Measurements from ENCODE around the gene RCN1.
"Not testable (repeated sequence)": the region's sequence is repeated elsewhere in the genome, so short reads cannot be mapped to it uniquely, and the experiment has no call there.

The RCN1 gene

DNA sequence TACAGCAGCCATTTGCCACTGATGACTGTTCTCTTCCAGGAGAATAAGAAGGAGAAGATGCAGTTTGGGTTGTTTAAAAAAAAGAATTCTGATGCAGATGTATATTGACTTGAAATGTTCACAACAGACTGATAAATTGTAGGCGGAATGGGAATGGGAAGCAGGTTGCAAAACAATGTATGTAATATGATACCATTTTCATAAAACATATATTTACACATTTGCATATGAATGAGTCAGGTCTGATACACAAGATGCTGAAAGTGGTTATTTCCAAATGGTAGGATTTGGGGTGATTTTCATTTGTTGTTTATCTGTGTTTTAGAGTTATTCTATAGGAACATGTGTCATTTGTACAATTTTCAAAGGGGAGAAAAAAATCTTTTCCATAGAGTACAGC is 9.0 kb upstream of the RCN1 start:
- H3K4me3 ChIP-seq (ENCODE audit: low read length): no peak overlapping the region
- no peak overlapping the region for H3K27ac ChIP-seq (ENCODE audit: low read length)
- no peak overlapping the region for H3K9ac ChIP-seq (ENCODE audit: low read length)
- H3K4me1 ChIP-seq (ENCODE audit: control insufficient read depth, low read depth, low read length): peaks cover 16% of the 10 kb centered on the region
- H3K27me3 ChIP-seq (ENCODE audit: control insufficient read depth, insufficient read depth, low read length): no peaks in the 10 kb centered on the region
- H3K36me3 ChIP-seq (ENCODE audit: control insufficient read depth, low read depth, low read length): no peaks in the 10 kb centered on the region
- no peaks in the 10 kb centered on the region for H3K9me3 ChIP-seq (ENCODE audit: control insufficient read depth, low read depth, low read length)

DNA sequence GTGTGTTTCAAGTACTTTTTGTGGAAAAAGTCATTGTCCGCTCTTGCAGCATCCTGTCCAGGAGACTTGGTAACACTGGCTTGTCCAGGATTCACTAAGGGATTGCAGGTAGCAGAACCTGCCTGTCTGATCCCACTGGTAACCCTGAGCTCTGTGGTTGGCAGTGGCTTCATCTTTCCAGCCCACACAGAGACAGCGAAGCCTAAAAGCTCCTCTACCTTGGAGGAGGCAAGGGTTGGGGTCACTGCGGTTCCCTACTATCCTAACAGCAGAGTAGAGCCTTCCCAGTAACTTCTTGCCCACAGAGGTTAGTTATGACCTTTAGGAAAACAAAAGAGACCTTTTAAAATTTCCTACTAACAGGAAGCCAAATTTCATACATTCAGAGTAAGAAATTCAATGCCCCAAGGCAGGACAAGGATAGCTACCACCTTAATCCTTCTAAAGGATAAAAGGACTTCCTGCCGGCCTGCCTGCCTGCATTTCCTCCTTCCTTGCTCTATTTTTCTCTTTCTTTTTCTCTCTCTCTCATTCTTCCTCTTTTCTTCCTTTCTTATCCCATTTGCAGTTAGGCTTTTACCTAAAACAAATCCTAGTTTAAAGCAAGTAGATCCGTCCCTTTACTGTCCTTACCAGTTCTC is 8.4 kb upstream of the RCN1 start:
- no peak overlapping the region for H3K9ac ChIP-seq (ENCODE audit: low read length)
- no peaks in the 10 kb centered on the region for H3K27me3 ChIP-seq (ENCODE audit: control insufficient read depth, insufficient read depth, low read length)
- H3K36me3 ChIP-seq (ENCODE audit: control insufficient read depth, low read depth, low read length): no peaks in the 10 kb centered on the region
- H3K27ac ChIP-seq (ENCODE audit: low read length): no peak overlapping the region
- H3K4me1 ChIP-seq (ENCODE audit: control insufficient read depth, low read depth, low read length): peaks cover 16% of the 10 kb centered on the region
- no peaks in the 10 kb centered on the region for H3K9me3 ChIP-seq (ENCODE audit: control insufficient read depth, low read depth, low read length)
- H3K4me3 ChIP-seq (ENCODE audit: low read length): no peak overlapping the region

DNA sequence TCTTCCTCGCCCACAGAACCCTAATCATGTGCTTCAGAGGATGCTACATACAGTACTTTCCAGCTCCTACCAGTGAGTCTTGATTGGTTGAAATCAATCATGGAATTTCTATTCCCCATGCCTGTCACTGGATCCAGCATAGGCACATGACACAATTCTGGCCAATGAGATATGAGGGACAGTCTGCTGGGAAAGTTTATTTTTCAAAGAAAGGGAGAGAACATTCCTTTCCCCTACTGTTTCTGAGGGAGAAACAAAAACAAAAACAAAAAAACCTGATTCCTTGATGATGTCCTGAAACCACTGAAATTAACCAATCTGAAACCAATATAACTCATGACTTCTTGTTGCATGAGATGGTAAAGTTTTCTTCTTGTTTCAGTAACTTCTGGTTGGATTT is 3.3 kb upstream of the RCN1 start:
- peaks cover 19% of the 10 kb centered on the region for H3K4me1 ChIP-seq (ENCODE audit: control insufficient read depth, low read depth, low read length)
- H3K27me3 ChIP-seq (ENCODE audit: control insufficient read depth, insufficient read depth, low read length): peaks cover 8% of the 10 kb centered on the region
- no peaks in the 10 kb centered on the region for H3K36me3 ChIP-seq (ENCODE audit: control insufficient read depth, low read depth, low read length)
- no peak overlapping the region for H3K9ac ChIP-seq (ENCODE audit: low read length)
- H3K4me3 ChIP-seq (ENCODE audit: low read length): no peak overlapping the region
- no peak overlapping the region for H3K27ac ChIP-seq (ENCODE audit: low read length)
- no peaks in the 10 kb centered on the region for H3K9me3 ChIP-seq (ENCODE audit: control insufficient read depth, low read depth, low read length)

DNA sequence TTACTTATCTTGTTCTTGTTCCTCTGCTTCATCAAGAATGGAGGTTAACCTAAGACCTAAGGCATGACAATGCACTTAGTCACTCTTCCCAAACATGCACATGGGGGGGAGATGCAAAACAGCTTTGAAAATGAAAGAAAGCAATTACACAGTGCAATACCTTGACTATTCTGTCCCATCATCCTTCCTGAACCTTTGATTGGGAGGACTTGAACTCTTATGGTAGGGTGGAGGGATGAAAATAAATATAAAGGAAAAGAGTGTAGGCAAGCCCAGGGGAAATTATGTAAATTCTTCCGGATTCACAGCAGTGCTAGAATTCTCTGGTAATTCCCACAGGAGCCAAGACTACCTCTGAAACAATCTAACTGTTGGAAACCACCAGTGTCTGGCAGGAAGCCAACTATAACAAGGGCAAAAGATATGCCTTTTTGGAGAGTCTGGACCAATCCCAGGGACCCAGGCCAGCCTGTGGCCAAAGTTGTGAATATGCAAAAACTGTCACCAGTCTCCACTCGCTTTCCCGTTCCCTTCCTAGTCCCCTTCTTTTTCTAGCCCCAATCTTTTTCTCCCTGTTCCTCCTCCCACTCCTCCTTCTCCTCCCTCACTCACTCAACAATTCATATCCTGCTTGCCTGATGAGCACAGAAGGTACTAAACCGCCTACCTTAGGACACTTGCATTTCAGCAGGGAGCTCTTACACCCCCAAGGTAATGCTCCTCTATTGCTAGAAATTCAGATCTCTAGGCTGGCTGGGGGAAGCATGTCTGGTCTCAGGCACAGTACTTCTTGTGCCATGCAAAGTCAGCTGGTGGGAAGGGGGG is 2.5 kb upstream of the RCN1 start:
- H3K4me3 ChIP-seq (ENCODE audit: low read length): no peak overlapping the region
- peaks cover 18% of the 10 kb centered on the region for H3K4me1 ChIP-seq (ENCODE audit: control insufficient read depth, low read depth, low read length)
- no peaks in the 10 kb centered on the region for H3K36me3 ChIP-seq (ENCODE audit: control insufficient read depth, low read depth, low read length)
- no peaks in the 10 kb centered on the region for H3K9me3 ChIP-seq (ENCODE audit: control insufficient read depth, low read depth, low read length)
- H3K27ac ChIP-seq (ENCODE audit: low read length): no peak overlapping the region
- no peak overlapping the region for H3K9ac ChIP-seq (ENCODE audit: low read length)
- peaks cover 8% of the 10 kb centered on the region for H3K27me3 ChIP-seq (ENCODE audit: control insufficient read depth, insufficient read depth, low read length)

DNA sequence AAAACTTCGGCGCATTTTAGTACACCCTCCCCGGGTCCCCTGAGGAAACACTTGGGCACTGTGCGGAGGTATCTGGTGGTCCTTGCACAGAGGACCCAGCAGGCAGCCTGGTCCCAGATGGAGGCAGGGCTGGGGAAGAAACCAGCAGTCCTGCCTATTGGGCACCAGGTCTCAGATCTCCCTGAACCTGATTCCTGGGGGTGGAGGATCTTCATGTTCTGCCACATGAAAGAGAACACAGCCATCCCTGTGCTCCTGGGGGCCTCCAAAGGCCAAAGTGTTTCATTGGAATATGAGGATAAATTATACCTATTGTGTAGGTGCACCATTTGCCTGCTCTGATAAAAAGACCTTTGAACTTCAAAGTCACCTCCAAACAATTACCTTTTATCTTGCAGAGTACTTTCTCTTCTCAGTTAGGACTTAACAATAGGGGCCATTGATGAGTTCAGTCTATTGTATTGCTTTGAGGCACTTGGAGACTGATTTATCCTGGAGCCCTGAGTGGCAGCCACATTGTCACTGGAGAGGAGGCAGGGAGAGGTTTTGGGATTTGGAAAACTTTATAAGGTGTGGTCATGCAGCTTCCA is 1.8 kb downstream of the RCN1 start:
- peaks cover 10% of the 10 kb centered on the region for H3K36me3 ChIP-seq (ENCODE audit: control insufficient read depth, low read depth, low read length)
- peak overlapping the region; percentile 82 for H3K4me3 ChIP-seq (ENCODE audit: low read length)
- peaks cover 18% of the 10 kb centered on the region for H3K4me1 ChIP-seq (ENCODE audit: control insufficient read depth, low read depth, low read length)
- no peak overlapping the region for H3K27ac ChIP-seq (ENCODE audit: low read length)
- H3K27me3 ChIP-seq (ENCODE audit: control insufficient read depth, insufficient read depth, low read length): peaks cover 8% of the 10 kb centered on the region
- H3K9me3 ChIP-seq (ENCODE audit: control insufficient read depth, low read depth, low read length): no peaks in the 10 kb centered on the region
- H3K9ac ChIP-seq (ENCODE audit: low read length): no peak overlapping the region

DNA sequence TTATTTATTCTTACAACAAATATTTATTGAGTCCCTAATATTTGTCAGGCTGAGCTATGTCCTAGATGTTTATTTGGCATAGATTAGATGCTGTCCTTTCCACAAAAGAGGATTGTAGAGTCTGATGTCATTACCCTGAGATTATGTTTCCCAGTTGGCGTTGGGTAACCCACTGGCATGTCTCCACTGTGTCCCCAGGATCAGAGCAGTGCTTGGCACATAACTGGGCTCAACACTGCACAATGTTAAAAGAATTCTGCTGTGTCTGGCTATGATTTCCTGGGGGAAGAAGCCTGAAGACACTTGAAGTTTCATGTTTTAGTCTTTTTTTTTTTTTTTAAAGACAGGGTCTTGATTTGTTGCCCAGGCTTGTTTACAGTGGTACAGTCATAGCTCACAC is 4.0 kb downstream of the RCN1 start:
- H3K27me3 ChIP-seq (ENCODE audit: control insufficient read depth, insufficient read depth, low read length): no peaks in the 10 kb centered on the region
- no peak overlapping the region for H3K9ac ChIP-seq (ENCODE audit: low read length)
- H3K9me3 ChIP-seq (ENCODE audit: control insufficient read depth, low read depth, low read length): no peaks in the 10 kb centered on the region
- H3K36me3 ChIP-seq (ENCODE audit: control insufficient read depth, low read depth, low read length): peaks cover 30% of the 10 kb centered on the region
- peaks cover 13% of the 10 kb centered on the region for H3K4me1 ChIP-seq (ENCODE audit: control insufficient read depth, low read depth, low read length)
- no peak overlapping the region for H3K27ac ChIP-seq (ENCODE audit: low read length)
- H3K4me3 ChIP-seq (ENCODE audit: low read length): no peak overlapping the region

GRCh38 chr11:32098142-32098903 is 7.4 kb downstream of the RCN1 start:
- Histone ChIP-seq H3K27me3 (ENCODE audit: control insufficient read depth, insufficient read depth, low read length) (no peaks in the 10 kb centered on the region), H3K36me3 (ENCODE audit: control insufficient read depth, low read depth, low read length) (peaks cover 64% of the 10 kb centered on the region), H3K4me3 (ENCODE audit: low read length) (no peak overlapping the region), H3K9ac (ENCODE audit: low read length) (no peak overlapping the region), H3K4me1 (ENCODE audit: control insufficient read depth, low read depth, low read length) (no peaks in the 10 kb centered on the region), H3K27ac (ENCODE audit: low read length) (no peak overlapping the region), H3K9me3 (ENCODE audit: control insufficient read depth, low read depth, low read length) (no peaks in the 10 kb centered on the region)

GRCh38 chr11:32099516-32099915 is 8.6 kb downstream of the RCN1 start:
- Histone ChIP-seq H3K4me1 (ENCODE audit: control insufficient read depth, low read depth, low read length) (no peaks in the 10 kb centered on the region), H3K9me3 (ENCODE audit: control insufficient read depth, low read depth, low read length) (no peaks in the 10 kb centered on the region), H3K27me3 (ENCODE audit: control insufficient read depth, insufficient read depth, low read length) (no peaks in the 10 kb centered on the region), H3K27ac (ENCODE audit: low read length) (no peak overlapping the region), H3K4me3 (ENCODE audit: low read length) (no peak overlapping the region), H3K36me3 (ENCODE audit: control insufficient read depth, low read depth, low read length) (peaks cover 74% of the 10 kb centered on the region), H3K9ac (ENCODE audit: low read length) (no peak overlapping the region)

GRCh38 chr11:32100495-32100894 is 9.6 kb downstream of the RCN1 start:
- Histone ChIP-seq H3K36me3 (ENCODE audit: control insufficient read depth, low read depth, low read length) (peaks cover 76% of the 10 kb centered on the region), H3K27me3 (ENCODE audit: control insufficient read depth, insufficient read depth, low read length) (no peaks in the 10 kb centered on the region), H3K4me3 (ENCODE audit: low read length) (no peak overlapping the region), H3K27ac (ENCODE audit: low read length) (no peak overlapping the region), H3K9me3 (ENCODE audit: control insufficient read depth, low read depth, low read length) (no peaks in the 10 kb centered on the region), H3K9ac (ENCODE audit: low read length) (no peak overlapping the region), H3K4me1 (ENCODE audit: control insufficient read depth, low read depth, low read length) (no peaks in the 10 kb centered on the region)

GRCh38 chr11:32101791-32102190 is 10.9 kb downstream of the RCN1 start:
- H3K9ac ChIP-seq (ENCODE audit: low read length): no peak overlapping the region
- H3K27me3 ChIP-seq (ENCODE audit: control insufficient read depth, insufficient read depth, low read length): no peaks in the 10 kb centered on the region
- peaks cover 74% of the 10 kb centered on the region for H3K36me3 ChIP-seq (ENCODE audit: control insufficient read depth, low read depth, low read length)
- H3K9me3 ChIP-seq (ENCODE audit: control insufficient read depth, low read depth, low read length): no peaks in the 10 kb centered on the region
- H3K4me3 ChIP-seq (ENCODE audit: low read length): no peak overlapping the region
- no peak overlapping the region for H3K27ac ChIP-seq (ENCODE audit: low read length)
- no peaks in the 10 kb centered on the region for H3K4me1 ChIP-seq (ENCODE audit: control insufficient read depth, low read depth, low read length)

DNA sequence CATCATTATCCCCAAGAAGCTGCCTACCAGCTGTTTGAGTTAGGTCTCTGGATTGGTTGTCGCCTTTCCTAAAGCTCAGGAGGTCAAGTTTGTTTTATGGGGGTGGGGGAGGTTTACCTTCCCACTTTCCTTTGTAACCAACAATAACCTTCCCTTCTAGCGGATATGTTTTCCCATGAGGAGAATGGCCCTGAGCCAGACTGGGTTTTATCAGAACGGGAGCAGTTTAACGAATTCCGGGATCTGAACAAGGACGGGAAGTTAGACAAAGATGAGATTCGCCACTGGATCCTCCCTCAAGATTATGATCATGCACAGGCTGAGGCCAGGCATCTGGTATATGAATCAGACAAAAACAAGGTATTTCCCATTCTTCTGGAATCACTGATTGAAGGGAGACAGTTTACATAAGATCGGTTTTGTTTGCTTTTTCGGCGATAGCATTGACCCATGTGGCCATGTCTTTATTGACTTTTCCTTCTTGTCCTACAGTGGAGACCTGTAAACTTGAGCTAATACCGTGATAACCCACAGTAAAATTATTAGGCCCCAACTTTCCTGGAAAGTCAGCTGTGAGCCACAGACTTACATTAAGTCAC is 12.3 kb downstream of the RCN1 start:
- not testable (repeated sequence) for H3K27ac ChIP-seq (ENCODE audit: low read length); H3K9ac ChIP-seq (ENCODE audit: low read length); H3K4me1 ChIP-seq (ENCODE audit: control insufficient read depth, low read depth, low read length); H3K9me3 ChIP-seq (ENCODE audit: control insufficient read depth, low read depth, low read length); H3K27me3 ChIP-seq (ENCODE audit: control insufficient read depth, insufficient read depth, low read length); H3K4me3 ChIP-seq (ENCODE audit: low read length)
- peaks cover 60% of the 10 kb centered on the region for H3K36me3 ChIP-seq (ENCODE audit: control insufficient read depth, low read depth, low read length)

Measured in iPS-18a (cell line).